ELF-1 (cell line): ENCODE results near the gene NDUFV2.
"Not testable (repeated sequence)": the region's sequence is repeated elsewhere in the genome, so short reads cannot be mapped to it uniquely, and the experiment has no call there.

Experiments used
- DNase-seq: peaks from one replicate; pipeline ENCODE4 v3.0.0-alpha.2; 2016; ENCODE audit warnings: low read depth, low spot score

Gene NDUFV2

DNA sequence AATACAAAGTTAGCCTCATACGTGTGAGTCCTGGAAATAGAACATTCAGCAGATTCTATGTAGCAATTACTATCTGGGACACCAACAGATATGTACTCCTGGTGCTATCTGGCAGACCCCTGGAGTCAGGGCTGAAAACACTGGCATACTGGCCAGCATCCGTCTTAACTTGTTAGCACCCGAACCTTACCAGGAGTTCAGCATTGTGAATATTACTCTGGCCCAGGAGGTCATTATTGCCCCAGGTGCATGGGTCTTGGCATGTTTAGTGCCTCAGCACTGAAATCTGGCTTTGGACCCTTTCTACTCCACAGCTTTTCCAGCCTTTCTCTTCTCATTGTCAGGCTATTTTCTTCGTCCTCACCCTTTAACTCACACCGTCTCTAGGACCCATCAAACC, 11.9 kb upstream of the NDUFV2 start:
- no peak for DNase-seq

DNA sequence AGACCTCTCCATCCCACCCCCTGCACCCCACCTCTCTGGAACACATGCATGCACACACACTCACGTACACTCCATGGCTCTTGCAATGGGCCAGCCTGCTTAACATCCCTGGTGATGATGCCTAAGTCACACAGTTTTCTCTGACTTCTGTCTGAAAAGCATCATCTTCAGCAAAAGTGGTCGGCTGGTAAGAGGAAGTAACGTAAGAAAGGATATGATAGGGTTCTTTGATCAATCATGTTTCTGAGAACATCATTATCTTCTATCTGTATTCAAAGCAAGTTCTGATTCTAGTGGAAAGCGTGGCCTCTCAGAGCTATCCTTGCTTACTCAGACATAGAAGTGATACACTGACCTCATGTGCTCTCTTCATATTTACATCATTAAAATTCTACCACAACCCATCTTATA, 11.4 kb upstream of the NDUFV2 start:
- DNase-seq: no peak

DNA sequence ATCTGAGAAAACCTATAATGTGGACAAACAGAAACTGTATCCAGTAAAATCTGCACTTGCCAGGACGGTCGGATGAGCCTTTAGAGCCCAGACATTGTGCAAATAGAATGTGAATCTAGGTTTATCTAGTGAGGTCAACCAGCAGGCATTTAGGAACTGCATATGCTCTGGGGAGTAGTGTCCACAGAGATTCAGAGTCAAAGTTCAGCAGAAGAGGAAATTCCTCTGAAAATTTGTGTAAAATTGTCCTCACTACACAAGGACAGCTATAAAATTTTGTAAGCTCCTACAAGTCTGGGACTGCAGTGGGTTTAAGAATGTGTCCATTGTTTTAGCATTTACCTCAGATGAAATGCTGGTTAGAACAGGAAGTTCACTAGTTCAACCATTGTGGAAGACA, 9.8 kb upstream of the NDUFV2 start:
- DNase-seq: no peak

DNA sequence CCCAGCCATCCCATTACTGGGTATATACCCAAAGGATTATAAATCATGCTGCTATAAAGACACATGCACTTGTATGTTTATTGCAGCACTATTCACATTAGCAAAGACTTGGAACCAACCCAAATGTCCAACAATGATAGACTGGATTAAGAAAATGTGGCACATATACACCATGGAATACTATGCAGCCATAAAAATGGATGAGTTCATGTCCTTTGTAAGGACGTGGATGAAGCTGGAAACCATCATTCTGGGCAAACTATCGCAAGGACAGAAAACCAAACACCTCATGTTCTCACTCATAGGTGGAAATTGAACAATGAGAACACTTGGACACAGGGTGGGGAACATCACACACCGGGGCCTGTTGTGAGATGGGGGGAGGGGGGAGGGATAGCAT, 9.4 kb upstream of the NDUFV2 start:
- DNase-seq: not testable (repeated sequence)

DNA sequence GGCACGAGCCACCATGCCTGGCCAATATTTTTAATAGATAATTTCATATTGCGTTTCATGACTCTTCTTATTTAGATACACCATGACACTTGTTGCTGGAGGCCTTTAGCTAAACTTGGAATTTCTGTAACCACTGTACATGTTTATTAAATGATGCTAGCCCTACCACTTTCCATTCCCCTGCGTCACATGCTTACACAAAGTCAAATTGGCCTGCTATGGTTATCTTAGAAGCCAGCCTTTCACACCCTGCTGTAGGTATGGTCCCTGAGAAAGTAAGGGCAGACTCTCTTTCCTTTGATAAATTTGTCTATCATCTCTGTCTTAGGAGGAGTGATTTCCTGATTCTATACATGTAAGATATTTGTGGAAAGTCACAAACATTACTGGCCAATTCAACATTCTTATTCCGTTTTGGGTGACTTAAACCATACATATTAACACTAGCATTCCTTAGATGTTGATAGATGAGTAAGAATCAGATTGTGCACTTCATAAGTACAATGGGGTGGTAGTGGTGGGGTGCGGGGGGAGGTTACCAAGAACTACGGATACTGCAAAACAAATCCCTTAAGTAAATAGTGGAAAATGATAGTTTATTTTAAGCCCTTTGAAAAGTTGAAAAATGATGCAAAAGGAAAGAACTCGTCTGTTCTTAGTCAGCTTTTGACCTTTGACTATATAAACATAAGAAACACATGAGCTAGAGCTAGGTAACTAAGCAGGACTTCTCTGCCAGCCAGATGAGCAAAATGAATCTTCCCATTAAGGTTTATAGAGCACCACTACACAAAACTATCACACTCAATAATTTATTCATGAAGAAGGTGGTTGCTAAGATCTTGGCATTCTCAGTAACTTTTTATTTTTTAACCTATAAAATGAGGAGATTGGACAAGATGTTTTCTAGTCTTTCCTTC, 7.9 kb upstream of the NDUFV2 start:
- DNase-seq: no peak

DNA sequence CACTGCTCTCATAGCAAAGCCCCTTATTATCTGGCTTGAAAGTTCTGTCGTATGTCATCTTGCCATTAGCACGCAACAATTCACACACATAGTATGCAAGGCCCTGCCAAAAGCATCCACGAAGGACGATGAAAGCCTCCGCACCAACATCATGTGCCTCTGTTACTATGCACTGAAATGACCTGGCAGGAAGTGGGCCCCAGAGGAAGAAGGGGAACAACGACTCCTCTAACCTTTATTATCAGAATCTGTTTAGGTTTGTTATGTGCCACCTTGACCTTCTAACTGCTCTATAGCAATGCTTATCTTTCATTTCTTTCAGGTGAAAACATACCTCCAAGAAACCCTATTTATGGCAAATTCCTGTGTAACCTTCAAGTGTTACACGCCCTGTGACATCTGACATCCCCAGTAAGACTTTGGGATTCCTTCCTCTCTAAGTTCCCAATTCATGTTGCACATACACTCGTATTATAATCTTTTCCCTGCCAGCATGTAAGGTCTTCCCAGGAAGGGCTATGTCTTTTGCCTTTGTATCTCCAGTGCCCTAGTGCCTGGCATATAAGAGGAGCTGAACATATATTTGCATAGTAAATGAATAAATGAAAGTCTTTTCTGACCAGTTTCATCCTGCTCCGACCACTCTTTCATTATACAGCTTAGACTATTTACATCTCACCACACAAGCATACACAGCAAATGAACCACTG, 7.0 kb upstream of the NDUFV2 start:
- DNase-seq: no peak

DNA sequence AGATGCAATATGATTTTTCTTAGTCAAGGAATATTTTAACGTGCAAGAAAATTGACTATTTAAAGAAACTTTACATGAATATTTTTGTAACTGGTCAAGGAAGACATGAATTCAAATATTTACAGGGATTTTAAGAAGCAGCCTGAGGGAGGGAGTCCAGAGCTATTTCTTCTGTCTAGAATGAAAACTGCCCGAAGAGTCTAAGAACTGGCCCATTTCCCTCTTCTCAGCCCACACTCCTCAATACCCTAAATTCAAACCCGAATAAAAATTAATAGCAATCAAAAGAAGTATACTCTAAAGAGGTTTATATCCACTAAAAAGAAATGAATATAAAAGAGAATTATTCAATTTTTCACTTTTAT, 6.5 kb upstream of the NDUFV2 start:
- DNase-seq: no peak

DNA sequence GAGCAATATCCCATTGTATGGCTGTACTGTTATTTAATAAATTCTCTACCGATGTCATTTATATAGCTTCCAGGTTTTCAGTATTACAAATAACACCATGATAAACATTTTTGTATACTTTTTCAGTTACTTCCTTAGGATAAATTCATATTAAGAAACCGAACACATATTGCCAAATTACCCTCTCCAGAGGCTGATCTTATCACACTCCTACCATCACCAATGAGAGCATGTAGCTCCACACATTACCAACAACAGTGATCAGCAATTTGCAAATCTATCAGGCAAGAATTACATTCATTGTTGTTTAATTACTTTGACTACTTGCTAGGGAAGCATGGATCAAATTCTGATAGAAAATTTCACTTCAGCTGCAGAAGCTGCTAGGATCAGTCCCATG, 5.8 kb upstream of the NDUFV2 start:
- no peak for DNase-seq

DNA sequence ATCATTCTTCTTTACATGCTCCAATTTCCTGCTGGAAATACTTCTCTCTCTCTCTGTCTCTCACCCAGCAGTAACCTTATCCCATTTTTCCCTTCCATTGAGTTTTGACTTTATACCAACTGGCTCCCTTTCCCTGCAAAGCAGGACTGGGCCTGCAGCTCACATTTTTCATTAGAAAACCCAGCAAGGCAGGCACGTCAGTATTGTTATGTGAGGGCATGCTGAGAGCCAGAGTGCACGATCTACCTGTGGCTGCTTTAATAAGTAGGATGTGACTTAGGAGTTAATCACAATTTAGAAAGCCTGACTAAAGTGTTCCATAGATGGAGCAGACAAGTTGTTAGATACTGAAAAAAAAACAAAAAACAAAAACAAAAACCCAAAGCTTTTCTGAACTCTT, 5.2 kb upstream of the NDUFV2 start:
- no peak for DNase-seq

DNA sequence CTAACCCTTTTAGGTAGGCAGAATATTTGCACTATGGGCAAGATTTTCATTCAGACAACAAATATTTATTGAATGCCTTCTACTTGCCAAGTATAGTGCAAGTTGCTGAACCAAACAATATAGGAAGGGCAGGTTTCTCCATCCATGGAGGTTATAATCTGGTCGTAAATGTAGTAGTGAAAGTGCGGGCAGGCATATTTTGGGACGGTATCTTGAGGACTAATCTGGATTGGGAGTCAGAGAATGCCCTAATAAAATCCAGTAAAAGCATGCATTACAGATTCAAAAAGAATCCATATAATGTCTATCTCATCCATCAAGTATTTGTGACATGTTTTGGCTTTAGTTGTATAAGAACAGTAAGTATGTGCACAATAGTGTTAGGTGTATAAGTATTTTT, 1.7 kb upstream of the NDUFV2 start:
- no peak for DNase-seq

DNA sequence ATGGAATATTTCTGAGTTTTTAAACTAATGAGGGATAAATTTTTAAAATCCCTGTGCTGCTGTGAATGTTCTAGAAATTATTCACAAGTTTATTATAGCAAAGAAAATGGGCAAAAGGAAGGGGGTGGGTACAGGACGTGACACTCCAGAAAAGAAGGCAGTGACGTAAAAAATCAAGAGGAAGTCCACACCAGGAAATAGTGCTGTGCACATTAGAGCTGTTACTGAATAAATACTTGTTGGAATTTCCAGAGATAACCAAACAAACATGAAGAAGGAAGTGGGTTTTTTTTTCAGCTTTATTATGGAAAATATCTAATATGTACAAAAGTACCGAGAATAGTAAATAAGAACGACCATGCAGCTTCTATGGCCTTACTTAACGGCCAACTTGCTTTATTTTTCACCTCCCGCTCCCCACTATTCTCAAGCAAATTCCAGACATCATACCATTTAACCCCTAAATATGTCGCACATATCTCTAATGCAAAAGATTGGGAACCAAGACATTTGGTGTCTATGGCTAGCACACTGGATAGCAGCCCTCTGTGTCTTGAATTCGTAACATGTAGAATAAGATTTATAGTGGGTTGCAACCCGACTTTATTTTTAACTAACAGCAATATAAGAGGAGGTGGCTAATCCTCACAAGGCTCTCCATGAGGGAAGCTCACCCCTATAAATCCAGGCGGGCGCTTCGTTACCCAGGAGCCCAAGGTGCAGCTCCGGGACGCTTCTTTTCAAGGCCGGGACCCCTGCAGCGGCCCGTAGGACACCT, 580 bp upstream of the NDUFV2 start:
- DNase-seq: no peak

DNA sequence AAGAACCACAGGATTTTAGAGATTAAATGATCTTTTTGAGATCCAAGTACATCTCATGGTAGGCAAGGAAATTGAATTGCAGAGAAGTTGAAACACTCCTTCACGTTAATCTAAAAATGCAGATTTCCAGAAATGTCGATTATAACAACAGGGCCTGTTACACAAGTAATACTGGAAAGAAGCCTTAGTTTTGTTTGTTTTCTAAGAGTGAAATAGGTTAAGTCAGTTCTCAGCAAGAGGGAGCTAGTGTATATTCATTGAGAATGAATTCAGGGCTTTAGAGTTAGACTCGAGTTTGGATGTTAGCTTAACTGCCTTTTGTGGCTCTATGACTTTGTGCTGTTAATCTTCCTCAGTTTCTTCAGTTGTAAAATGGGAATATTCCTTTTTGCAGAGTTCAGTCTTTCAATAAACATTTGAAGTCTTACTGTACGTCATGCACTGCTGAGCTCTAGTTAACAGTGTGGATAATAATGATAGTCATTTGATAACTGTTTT, 926 bp downstream of the NDUFV2 start:
- DNase-seq: no peak

DNA sequence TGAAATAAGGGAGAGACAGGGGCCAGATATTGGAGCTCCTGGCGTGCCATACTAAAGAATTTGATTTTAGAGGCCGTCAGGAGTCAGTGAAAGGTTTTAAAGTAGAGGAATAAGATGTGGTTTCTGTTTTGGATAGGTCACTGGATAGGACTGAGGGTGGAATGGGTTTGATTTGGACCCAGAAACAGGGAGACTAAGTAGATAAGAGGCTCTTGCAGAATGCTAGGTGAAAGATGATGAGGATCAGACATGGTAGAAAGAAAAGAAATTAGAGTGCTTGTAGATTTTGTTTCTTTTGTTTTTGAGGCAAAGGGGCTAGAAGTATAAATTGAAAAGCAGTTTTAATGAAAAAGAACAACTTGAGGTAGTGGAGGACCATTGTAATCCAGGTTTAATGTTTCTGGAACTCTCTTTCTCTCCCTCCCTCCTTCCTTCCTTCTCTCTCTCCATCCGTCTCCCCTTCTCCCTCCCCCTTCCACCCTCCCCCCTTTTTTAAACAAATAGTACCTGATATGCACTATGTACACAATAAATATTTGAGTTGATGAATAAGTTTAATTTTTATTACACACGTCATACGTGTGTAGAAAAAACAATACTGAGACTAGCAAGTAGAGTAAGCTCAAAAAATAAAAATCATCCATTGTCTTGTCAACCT, 1.9 kb downstream of the NDUFV2 start:
- no peak for DNase-seq

DNA sequence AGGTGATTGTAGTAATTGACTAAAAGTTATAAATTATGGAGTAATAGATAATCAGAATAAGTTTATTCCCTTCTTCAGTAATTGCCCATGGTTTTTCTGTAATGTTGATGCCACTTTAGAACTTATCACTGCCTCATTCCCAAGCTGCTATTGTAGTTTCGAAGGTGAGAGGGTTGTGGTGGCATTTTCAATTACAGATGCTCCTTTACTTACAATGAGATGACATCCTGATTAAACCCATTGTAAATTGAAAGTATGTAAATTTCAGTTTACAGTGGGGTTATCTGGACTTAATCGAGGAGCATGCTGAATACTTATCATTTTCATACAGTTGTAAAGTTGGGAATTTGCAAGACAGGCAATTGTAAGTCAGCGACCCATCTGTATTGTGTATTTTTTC, 2.9 kb downstream of the NDUFV2 start:
- DNase-seq: no peak

DNA sequence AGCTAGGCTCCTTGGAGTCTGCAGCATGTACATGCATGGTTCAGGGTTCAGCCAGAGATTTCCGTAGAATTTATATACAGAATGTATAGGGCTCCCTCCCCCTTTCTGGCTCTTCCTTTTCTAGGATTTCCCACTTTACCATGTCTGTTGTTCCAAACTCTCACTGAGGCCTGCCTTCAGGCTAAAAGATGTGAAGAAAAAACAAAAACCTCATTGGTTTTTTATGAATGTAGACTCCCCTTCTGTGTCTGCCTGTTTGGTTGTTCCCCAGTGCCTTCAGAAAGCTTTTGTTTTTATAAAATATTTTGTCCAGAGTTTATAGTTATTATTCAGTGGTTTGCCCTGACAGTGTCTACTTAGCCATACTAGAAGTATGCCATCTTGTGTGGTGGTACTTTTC, 3.6 kb downstream of the NDUFV2 start:
- DNase-seq: no peak

DNA sequence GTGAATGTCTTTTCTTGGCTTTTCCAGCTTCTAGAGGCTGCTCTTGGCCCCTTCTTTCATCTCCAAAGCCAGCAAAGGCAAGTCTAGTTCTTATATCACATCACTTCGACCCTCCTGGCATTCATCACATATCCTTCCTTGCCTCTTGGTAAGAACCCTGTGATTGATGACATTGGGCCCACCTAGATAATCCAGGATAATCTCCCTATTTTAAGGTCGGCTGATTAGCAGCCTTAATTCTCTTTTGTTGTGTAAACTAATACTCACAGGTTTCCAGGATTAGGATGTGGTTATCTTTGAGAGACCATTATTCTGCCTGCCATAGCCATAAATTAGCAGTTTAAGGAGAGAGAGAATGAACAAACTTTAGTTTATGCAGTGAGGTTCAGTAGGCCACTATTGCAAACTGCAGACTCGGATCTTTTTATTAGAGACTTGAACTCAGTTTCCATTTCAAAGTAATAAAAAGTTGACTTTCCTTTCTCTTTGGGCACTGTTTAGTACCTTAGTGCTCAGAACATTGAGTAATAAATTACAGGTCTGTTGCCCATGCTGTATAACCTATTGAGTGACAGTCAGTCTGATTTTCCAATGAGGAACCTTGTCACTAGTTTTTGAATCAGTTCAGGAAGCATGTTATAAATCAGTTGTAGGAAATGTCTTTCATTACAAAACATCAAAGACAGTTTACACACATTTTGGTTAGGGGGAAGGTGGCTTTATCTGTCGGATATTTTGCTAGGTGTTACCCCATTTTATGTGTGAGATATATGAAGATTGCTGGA, 4.5 kb downstream of the NDUFV2 start:
- no peak for DNase-seq

DNA sequence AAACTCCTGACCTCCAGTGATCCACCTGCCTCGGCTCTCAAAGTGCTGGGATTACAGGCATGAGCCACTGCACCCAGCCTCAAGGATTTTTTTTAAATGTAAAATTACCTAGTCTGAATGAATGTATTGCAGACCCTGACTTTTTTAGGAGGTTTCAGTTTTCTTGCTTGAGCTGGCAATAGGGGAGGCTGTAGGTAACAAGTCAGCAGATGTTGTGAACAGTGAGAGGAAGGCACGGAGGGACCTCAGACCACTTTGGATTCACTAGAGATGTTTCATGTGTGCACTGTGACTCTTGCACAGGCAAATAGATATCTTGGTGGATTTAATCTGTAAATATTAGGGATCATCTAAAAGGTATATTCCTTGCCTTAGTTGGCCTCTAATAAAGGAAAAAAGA, 6.4 kb downstream of the NDUFV2 start:
- no peak for DNase-seq

DNA sequence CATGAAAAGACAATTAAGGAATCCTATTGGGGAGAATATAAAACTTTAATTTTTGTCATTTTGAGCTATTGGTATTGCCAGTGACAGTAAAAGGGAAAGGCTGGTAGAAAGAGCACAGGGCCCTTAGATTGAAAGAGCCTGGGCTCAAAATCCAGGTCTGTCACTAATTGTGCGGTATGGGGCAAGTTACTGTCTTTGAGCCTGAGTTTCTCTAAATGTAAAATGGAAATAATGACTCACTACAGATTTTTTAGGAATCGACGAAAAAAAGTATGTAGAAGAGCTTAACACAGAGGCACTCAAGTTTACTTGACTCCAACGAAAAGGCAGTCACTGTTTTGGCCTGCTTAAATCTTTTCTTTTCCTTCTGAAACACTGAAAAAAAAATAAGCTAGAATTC, 7.0 kb downstream of the NDUFV2 start:
- DNase-seq: no peak

DNA sequence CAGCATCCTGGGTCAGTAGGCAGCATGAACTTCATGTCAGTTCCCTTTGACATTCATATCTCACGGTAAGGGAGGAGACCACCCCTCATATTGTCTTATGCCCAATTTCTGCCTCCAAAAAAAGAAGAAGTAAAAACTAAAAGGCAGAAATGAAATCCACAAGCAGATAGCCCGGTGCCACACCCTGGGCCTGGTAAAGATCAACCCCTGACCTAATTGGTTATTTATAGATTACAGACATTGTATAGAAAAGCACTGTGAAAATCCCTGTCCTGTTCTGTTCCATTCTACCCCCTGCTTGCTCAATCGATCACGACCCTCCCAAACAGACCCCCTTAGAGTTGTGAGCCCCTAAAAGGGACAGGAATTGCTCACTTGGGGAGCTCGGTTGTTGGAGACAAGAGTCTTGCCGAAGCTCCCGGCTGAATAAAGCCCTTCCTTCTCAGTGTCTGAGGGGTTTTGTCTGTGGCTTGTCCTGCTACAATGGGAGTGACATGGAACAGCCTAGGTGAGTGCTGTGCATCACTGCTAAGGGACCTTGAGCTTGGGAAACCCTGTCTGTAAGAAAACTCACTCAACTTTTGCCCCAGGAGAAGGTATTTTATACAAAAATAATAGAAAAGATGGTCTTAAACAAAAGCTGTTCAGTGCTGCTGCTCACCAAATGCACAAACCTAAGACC, 11.1 kb downstream of the NDUFV2 start:
- DNase-seq: no peak

DNA sequence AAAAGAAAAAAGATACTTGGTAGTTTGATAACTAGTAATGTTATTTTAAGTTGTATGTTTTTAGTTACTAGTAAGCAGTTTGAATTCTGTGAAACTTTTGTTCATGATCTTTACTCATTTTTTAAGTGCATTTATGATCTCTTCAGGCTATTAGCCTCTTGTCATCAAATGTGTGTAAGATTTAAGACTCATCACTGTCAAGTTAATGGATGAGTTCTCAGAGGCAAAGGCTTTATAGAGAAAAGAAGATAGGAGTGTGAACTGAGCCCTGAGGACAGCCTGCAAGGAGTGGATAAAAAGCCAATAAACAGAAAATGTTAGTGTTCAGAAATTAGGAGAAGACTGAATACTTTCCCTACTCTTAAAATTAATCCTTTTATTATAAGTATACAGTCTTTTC, 13.5 kb downstream of the NDUFV2 start:
- DNase-seq: no peak
